GM19467 (cell line): ENCODE data around the gene METTL25B.
"Not testable (repeated sequence)": the region's sequence is repeated elsewhere in the genome, so short reads cannot be mapped to it uniquely, and the experiment has no call there.

ENCODE experiments used
- ATAC-seq: cut with Tn5 transposase; IDR thresholded peaks from one replicate; pipeline ENCODE4 v1.9.1; 2021; ENCODE audit warnings: mild to moderate bottlenecking, moderate library complexity; ENCODE audit not compliant: unreplicated experiment

METTL25B gene

DNA sequence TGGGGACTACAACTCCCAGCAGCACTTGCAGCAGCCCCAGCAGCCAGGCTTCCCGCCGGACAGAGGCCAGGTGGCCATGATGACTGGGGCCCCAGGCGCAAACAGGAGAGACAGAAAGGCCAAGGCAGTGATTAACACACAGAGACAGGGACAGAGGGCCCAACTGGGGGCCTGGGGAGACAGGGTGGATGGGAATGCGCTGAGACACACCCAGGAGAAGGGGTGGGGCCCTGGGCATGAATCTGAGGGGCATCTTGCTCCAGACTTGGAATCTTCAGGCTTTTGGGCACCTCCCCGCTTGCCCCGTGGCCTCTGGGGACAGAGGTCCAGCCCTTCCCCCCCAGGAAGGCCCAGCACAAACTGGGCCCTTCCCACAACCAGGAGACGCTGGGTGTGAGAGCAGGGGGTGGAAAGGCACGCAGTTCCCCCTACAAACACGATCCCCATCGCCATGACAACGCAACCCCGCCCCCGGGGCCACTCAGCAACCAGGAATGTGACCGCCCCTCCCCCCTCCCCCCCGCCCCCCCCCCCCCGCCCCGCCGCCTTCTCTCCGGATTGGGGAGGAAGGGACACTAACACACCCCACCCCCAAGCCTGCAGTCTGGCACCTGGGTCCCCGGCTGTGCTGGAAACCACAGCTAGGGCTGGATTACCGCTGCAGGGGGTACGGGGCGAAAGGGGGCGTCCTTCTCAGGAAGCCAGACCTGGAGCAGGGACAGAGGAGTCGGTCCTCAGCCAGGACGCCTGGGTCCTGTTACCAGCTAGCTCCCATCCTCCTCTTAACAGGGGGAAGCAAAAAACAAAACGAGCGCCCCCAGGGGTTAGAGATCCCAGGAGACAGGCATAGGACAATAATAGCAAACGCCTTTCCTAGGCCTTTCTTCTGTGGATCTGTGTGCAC is 18.7 kb downstream of the METTL25B start:
- ATAC-seq: no peak

- ATAC-seq: no peak
These were observed 19.7 kb downstream of the METTL25B start for GRCh38 chr1:156747742-156748669.

GRCh38 chr1:156748670-156749418 is 20.6 kb downstream of the METTL25B start:
- no peak for ATAC-seq

DNA sequence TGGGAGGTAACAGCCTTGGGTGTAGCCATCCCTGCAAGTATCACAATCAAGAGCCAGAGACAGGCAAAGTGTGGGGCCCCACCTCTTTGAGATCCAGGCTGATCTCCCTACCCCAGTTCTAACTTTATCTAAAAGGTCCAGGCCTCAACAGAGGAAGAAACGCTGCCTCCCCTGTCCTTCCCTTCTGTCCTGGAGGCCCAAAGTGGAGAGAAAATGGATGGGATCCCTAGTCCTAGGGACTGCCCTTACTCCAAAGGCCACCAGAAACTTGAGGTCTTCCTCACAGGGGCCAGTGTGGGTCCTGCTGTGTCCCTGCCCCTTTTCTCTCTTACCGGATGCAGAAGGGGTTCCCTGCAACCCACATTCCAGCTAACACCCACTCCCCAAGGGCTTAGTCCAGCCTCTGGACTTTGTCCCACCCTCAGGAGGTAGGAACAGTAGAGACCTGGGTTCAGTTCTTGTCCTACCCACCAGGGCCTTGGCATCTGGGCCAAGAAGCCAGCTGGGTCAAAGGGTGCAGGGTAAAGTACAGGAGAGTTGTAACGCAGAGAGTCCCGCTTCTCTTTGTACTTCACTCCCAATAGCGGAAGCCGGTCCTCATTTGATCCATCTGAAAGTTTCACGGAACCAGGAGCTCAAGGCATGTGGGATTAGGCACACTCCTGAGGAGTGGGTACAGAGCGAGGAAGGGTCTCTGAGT is 21.3 kb downstream of the METTL25B start:
- no peak for ATAC-seq

DNA sequence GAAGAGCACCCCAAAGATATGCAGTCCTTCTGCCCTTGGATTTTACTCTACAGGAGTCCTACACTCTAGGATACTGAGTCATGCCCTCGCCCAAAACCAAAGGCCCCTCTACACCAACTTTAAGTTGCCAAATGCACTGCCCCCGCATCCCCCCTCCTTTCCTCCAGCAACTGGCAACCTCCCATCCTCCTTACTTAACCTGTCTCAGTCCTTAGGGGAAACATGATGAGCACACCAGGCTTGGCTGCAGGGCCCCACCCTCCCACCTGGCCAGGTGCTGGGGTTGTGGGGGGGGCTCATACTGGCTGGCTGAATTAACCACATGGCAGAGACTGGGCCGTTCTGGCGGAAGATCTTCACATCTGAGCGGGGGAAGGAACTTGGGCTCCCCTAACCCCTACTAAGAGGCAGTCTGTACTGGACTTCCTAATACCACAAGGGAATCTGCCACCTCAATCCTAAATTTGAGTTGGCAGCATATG is 22.0 kb downstream of the METTL25B start:
- no peak for ATAC-seq

- peak; percentile 16 for ATAC-seq
These were observed 22.6 kb downstream of the METTL25B start for GRCh38 chr1:156750711-156751450.

DNA sequence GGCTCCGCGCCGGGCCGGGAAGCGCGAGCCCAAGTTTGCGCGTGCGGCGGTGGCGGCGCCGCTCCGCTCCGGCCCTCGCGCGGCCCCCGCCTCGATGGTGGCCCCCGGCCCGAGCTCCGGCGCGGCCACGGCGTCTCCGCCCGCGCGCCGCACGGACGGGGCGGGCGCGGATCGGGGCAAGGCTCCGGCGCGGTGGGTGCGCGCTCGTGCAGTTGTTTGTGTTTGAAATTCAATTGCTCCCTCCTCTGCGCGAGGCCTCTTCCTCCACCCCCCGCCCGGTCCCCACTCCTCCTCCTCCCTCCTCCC is 23.1 kb downstream of the METTL25B start, which contains the start of gene HDGF:
Gene HDGF (minus strand): TSS at position 225 of the 306 bp plus-strand sequence. CDS start 246 bp downstream, outside the sequence.
- ATAC-seq: peak; percentile 21

DNA sequence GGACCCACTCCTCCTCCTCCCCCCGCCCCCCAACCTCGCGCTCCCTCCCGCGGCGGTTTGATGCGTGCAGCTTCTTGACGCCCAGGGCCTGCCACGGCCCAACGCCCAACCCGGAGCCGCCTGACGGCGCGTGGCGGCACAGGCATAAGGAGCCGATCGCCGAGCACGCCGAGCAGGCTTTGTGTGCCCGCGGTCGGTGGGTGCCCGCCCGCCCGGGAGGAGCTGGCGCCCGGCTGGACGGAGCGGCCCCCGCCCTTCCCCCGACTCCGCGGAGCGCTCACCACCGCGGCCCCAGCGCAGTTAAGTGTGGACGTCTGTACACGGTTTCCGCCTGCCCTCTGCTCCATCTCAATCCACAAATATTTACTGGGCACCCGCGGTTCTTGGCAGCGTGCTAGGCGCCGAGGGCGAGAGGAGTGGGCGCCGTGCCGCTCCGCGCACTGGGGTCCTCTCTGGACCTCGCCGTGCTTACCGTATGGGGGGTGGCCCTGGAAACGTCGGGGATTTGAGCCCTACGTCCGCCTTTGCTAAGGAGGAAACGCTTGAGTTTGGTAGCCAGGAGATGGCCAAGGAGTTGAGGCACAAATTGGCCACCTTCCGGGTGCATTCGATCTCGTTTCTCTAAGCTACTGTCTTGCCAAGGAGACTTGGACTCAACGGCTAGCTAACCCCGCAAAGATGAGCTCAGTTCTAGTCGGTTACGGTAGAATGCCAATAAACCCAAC is 23.6 kb downstream of the METTL25B start:
- ATAC-seq: peak; percentile 59

DNA sequence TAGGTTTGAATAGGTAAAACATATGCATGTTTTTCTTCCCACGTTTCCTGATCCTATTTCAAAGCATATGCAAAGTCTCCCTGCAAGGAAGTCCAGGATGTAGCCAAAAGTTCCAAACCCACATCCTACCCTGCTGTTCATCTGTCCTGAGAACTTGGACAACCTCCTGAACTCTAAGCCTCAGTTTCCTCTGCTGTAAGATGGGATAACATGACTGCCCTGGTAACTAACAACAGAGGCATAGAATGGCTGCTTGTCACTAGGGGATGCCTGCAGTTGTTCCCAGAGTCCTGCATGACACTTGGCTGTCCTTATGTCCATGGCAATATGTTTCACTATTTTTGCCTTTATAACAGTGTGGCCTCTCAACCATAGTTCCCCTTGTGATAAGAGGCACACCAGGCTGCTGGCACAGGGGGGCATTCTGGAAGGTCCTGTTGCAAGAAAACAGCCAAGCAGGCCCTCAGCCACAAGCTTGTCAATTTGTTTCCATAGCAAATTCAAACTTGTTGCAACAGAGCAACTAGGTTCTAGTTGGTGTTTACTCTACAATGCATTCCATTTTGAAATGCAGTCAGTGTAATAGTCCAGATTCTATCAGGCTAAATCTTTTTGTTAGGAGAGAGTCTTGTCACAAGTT is 24.7 kb downstream of the METTL25B start:
- no peak for ATAC-seq

- no peak for ATAC-seq
These were observed 25.9 kb downstream of the METTL25B start for GRCh38 chr1:156754219-156754618.

GRCh38 chr1:156755527-156755950 is 27.3 kb downstream of the METTL25B start:
- no peak for ATAC-seq

GRCh38 chr1:156756355-156756754 is 28.1 kb downstream of the METTL25B start:
- ATAC-seq: no peak

GRCh38 chr1:156757572-156758253 is 29.4 kb downstream of the METTL25B start:
- ATAC-seq: not testable (repeated sequence)

GRCh38 chr1:156760092-156760795 is 32.0 kb downstream of the METTL25B start:
- no peak for ATAC-seq

DNA sequence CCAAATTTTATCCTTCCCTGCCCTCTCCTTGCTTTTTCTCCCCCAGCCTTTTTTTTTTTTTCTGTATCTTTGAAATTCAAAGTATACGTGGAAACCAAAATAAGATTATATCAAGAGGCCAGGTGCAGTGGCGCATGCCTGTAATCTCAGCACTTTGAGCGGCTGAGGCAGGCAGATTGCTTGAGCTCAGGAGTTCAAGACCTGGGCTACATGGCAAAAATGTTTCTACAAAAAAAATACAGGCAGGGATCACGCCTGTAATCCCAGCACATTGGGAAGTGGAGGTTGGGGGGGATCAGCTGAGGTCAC is 32.5 kb downstream of the METTL25B start:
- no peak for ATAC-seq

- not testable (repeated sequence) for ATAC-seq
These were observed 36.9 kb downstream of the METTL25B start for GRCh38 chr1:156765136-156765535.

- no peak for ATAC-seq
These were observed 37.4 kb downstream of the METTL25B start for GRCh38 chr1:156765666-156766065.
